GM18861 (cell line): Measurements from ENCODE around the gene LIMK1.
"Not testable (repeated sequence)": the region's sequence is repeated elsewhere in the genome, so short reads cannot be mapped to it uniquely, and the experiment has no call there.

Experiments used
- ATAC-seq: cut with Tn5 transposase; IDR thresholded peaks from one replicate; pipeline ENCODE4 v1.9.1; 2021; ENCODE audit not compliant: unreplicated experiment

The LIMK1 gene

DNA sequence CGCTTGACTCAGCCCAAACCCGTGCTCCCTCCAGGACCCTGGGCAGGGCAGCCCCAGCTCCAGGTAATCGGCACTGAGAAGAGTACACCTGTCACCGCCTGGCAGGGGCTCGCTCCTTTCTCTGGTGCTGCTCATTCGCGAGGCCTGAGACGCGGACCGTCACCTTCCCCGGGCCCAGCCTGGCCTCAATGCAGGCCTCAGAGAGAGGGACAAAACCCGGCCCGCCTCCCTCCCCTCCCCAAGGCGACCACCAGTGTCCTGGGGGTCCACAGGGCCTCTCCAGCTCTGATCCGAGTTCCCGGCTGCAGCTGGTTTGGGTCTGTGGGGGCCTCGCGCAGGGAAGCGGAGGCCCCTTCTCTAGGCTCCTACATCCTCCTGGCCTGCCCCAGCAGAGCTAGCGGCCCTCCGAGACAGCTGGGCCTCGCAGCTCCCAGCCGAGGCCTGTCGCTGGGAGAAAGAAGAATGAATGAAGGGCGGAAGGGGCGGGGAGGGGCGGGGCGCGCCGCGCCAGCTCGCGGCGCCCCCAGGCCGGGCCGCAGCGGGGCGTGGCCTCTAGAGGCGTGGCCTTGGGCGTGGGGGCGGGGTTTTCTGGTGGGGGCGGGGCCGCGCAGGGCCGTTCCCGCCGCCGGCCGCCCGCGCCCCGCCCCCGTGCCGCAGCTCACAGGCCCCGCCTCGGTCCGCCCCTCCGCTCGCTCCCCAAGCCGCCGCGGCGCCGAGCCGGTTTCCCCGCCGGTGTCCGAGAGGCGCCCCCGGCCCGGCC is at the start of gene LIMK1:
Gene LIMK1 (plus strand): TSS at position 688 of the 760 bp plus-strand sequence. CDS start 187 bp downstream, outside the sequence.
- peak; percentile 49 for ATAC-seq

GRCh38 chr7:74037609-74038008 is 46.0 kb upstream of the LIMK1 start:
- no peak for ATAC-seq

DNA sequence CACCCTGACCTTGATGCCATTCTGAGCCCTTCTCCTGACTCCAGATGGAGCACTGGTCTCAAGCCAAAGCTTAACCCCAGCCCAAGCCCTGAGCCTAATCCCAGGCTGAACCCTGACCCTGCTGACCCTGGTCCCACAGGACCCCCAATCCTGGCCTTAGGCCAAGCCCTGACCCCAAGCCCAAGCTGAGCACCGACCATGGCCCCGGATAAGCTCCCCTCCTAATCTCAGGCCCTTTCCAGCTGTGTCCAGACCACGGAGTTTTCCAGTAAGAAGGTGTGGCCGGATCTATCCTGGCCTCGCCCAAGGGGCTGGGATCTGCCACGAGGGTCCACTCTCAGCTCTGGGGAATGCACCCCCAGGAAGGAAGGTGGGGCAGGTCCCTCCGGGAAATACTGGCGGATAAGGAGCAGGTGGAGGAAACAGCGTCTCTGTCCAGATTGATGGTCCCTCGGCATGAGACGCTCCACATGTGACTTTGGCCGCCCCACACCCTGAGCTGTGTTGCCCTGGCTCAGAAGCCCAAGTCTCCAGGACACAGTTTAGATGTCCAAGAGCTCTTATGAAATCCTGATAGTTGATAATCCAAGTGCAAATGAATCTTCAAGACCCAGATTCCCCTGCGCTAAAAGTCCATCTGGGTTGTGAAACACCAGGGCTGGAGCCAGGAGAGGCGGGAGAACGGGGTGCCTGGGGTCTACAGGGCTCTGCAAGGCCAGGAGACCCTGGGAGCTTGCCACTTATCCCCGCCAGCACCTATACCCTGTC is 45.2 kb upstream of the LIMK1 start:
- no peak for ATAC-seq

- ATAC-seq, result no peak
Measured at GRCh38 chr7:74039337-74039736, 44.3 kb upstream of the LIMK1 start.

- no peak for ATAC-seq
Measured at GRCh38 chr7:74040101-74040790, 43.4 kb upstream of the LIMK1 start.

GRCh38 chr7:74040791-74041520 is 42.6 kb upstream of the LIMK1 start:
- no peak for ATAC-seq

DNA sequence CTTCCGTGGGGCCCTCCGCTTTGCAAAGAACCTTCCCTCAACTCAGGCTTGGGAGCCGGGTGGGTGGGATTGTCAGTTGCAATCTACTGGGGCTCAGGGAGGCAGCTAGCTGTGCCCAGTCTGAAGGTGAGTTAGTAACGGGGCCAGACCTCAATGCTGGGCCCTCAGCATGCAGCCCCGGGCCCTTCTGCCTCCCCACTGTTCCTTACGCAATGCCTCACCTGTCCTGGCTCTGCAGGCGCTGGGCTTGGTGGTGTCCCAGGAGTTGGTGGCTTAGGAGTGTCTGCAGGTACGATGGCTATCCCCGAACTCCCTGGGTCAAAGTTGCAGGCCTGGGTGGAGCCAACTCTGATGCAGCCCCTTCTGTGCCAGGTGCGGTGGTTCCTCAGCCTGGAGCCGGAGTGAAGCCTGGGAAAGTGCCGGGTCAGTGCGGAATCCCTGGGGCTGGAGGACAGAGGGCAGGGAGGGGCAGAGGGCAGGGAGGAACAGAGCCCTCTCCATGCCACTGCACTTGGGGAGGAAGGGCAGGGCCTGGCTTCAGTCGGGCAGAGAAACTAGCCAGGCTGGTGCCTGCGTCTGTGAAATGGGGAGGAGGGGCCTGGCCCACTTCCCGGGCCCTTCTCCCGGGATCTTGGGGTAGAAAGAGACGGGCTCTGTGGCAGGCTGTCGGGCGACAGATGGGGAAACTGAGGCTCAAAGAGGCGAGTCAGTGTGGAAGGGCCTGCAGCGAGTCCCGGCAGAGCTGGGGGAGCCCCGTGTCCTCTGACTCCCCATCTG is 40.7 kb upstream of the LIMK1 start:
- ATAC-seq, result no peak

DNA sequence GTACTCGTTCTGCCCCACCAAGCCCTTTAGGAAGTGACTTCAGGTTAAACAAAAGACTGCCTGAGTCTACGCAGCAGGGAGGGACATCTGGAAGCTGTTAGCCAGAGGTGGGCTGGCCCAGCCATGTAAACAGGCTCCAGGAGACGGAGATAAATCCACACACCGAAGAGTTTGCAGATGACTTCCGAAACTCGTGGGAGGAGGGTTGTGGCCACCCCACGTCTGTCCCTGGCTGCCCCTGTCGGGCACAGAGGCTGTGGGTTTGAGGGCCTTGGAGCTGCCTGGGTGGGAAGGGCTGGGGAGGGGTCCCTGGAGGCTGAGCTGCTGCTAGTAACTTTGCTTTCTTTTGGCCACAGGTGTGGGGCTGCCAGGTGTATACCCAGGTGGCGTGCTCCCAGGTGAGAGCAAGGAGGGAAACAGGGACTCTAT is 40.1 kb upstream of the LIMK1 start:
- no peak for ATAC-seq

- no peak for ATAC-seq
Measured at GRCh38 chr7:74044366-74045350, 38.9 kb upstream of the LIMK1 start.

DNA sequence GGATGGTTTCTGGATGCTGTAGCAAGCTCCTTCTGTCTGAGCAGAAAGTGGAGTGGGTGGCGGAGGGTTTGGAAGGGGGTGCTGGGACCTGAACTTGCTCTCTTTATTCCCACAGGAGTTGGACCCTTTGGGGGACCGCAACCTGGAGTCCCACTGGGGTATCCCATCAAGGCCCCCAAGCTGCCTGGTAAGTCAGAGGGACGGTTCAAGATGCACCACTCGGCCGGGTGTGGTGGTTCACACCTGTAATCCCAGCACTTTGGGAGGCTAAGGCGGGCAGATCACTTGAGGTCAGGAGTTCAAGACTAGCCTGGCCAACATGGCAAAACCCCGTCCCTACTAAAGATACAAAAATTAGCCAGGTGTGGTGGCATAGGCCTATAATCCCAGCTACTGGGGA is 37.0 kb upstream of the LIMK1 start:
- not testable (repeated sequence) for ATAC-seq

- ATAC-seq, result no peak
Measured at GRCh38 chr7:74047804-74048380, 35.7 kb upstream of the LIMK1 start.

DNA sequence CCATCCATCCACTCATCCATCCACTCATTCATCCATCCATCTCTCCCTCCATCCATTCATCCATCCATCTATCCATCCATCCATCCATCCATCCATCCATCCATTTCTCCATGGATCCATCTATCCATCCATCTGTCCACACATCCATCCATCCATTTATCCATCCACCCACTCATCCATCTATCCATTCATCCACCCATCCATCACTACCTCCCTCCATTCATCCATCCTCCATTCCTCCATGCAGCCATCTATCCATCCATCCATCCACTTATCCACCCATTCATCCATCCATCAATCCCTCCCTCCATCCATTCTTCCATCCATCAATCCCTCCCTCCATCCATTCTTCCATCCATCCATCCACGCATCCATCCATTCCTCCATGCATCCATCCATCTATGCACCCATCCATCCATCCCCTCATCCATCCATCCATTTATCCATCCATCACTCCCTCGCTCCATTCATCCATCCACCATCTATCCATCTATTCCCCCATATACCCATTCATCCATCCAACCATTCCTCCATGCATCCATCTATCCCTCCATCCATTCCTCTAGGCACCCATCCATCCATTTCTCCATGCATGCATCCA is 34.5 kb upstream of the LIMK1 start:
- ATAC-seq, result no peak

- ATAC-seq, result no peak
Measured at GRCh38 chr7:74049997-74050798, 33.4 kb upstream of the LIMK1 start.

GRCh38 chr7:74051193-74051592 is 32.4 kb upstream of the LIMK1 start:
- no peak for ATAC-seq

DNA sequence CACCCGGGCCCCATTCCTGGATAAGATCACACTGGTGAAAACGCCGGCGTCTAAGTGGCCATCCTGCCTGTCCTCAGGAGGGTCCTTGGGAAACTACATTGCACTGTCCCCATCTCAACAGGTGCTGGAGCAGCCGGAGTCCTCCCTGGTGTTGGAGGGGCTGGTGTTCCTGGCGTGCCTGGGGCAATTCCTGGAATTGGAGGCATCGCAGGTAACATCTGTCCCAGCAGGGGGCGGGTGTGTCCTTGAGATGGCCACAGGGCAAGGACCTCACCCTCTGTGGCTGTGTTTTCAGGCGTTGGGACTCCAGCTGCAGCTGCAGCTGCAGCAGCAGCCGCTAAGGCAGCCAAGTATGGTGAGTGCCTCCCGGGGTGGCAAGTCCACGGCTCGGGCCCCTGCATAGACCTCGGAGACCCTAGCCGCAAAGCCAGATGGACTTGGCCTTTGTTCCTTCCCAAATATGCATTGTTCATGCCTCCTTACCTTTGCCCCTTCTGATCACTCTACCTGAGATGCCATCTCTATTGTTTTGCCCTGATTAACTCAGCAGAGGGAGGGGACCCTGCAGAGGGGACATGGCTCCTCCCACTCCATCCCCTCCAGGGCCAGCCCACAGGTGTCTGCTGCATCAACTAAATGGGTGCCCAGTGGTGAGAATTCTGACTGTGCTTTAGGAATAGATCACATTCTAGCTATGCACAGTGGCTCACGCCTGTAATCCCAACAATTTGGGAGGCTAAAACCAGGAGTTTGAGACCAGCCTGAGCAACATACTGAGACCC is 31.8 kb upstream of the LIMK1 start:
- ATAC-seq, result no peak

- ATAC-seq, result no peak
Measured at GRCh38 chr7:74052628-74053027, 31.0 kb upstream of the LIMK1 start.
